HG02943 (cell line): ENCODE results near the gene CLC.
"Not testable (repeated sequence)": the region's sequence is repeated elsewhere in the genome, so short reads cannot be mapped to it uniquely, and the experiment has no call there.

Experiments used
- ATAC-seq: cut with Tn5 transposase; IDR thresholded peaks from one replicate; pipeline ENCODE4 v1.9.1; 2021; ENCODE audit warnings: mild to moderate bottlenecking, low read depth, moderate library complexity; ENCODE audit not compliant: unreplicated experiment

CLC gene

GRCh38 chr19:39731685-39732084, 6.1 kb downstream of the CLC start:
- ATAC-seq: no peak

GRCh38 chr19:39729594-39729993, 8.2 kb downstream of the CLC start:
- ATAC-seq: no peak

GRCh38 chr19:39728040-39728439, 9.8 kb downstream of the CLC start:
- no peak for ATAC-seq

- ATAC-seq: no peak
Measured at GRCh38 chr19:39727070-39727800, 10.6 kb downstream of the CLC start.

GRCh38 chr19:39725995-39726394, 11.8 kb downstream of the CLC start:
- no peak for ATAC-seq

- ATAC-seq: not testable (repeated sequence)
Measured at GRCh38 chr19:39720144-39720543, 17.7 kb downstream of the CLC start.

- ATAC-seq: no peak
Measured at GRCh38 chr19:39710333-39710890, 27.4 kb downstream of the CLC start.

- ATAC-seq: no peak
Measured at GRCh38 chr19:39709026-39709872, 28.6 kb downstream of the CLC start.

- ATAC-seq: no peak
Measured at GRCh38 chr19:39708594-39708993, 29.2 kb downstream of the CLC start.

GRCh38 chr19:39705578-39706188, 32.1 kb downstream of the CLC start:
- ATAC-seq: no peak

- no peak for ATAC-seq
Measured at GRCh38 chr19:39704181-39705044, 33.4 kb downstream of the CLC start, which contains the start of gene LGALS14. LGALS14 (plus strand) TSS chr19:39704481; CDS start chr19:39704529, 48 bp downstream.

- no peak for ATAC-seq
Measured at GRCh38 chr19:39701291-39701690, 36.5 kb downstream of the CLC start.

- ATAC-seq: no peak
Measured at GRCh38 chr19:39698535-39698934, 39.3 kb downstream of the CLC start.

GRCh38 chr19:39696387-39696786, 41.4 kb downstream of the CLC start:
- ATAC-seq: no peak

- ATAC-seq: no peak
Measured at GRCh38 chr19:39695759-39696158, 42.1 kb downstream of the CLC start.

GRCh38 chr19:39692822-39693221, 45.0 kb downstream of the CLC start:
- no peak for ATAC-seq

- ATAC-seq: no peak
Measured at GRCh38 chr19:39692166-39692565, 45.7 kb downstream of the CLC start.

GRCh38 chr19:39688637-39689036, 49.2 kb downstream of the CLC start:
- not testable (repeated sequence) for ATAC-seq

GRCh38 chr19:39686739-39687138, 51.1 kb downstream of the CLC start:
- ATAC-seq: no peak

- no peak for ATAC-seq
Measured at GRCh38 chr19:39684267-39684666, 53.6 kb downstream of the CLC start.
